ENCODE results near the gene ZNF576.
"Not testable (repeated sequence)": the region's sequence is repeated elsewhere in the genome, so short reads cannot be mapped to it uniquely, and the experiment has no call there.

ZNF576 gene

GRCh38 chr19:43623889-43624670, 27.7 kb downstream of the ZNF576 start:
- DNase-seq (ENCODE audit: extremely low read depth in 1 of 2, low read depth in 1 of 2) = no peak

- peak; percentile 55 to 84 for DNase-seq (ENCODE audit: extremely low read depth in 1 of 2, low read depth in 1 of 2)
These were observed 28.5 kb downstream of the ZNF576 start for GRCh38 chr19:43624933-43625332.

- no peak for DNase-seq (ENCODE audit: extremely low read depth in 1 of 2, low read depth in 1 of 2)
These were observed 29.7 kb downstream of the ZNF576 start for GRCh38 chr19:43625918-43626579.

- DNase-seq (ENCODE audit: extremely low read depth in 1 of 2, low read depth in 1 of 2) = no peak
These were observed 30.4 kb downstream of the ZNF576 start for GRCh38 chr19:43626838-43627237.

- DNase-seq (ENCODE audit: extremely low read depth in 1 of 2, low read depth in 1 of 2) = no peak
These were observed 32.4 kb downstream of the ZNF576 start for GRCh38 chr19:43628646-43629326.

- no peak for DNase-seq (ENCODE audit: extremely low read depth in 1 of 2, low read depth in 1 of 2)
These were observed 35.1 kb downstream of the ZNF576 start for GRCh38 chr19:43631491-43631890.

GRCh38 chr19:43633520-43633919, 37.1 kb downstream of the ZNF576 start:
- no peak for DNase-seq (ENCODE audit: extremely low read depth in 1 of 2, low read depth in 1 of 2)

GRCh38 chr19:43634068-43634467, 37.7 kb downstream of the ZNF576 start:
- no peak for DNase-seq (ENCODE audit: extremely low read depth in 1 of 2, low read depth in 1 of 2)

- DNase-seq (ENCODE audit: extremely low read depth in 1 of 2, low read depth in 1 of 2) = no peak
These were observed 38.1 kb downstream of the ZNF576 start for GRCh38 chr19:43634506-43634871.

- DNase-seq (ENCODE audit: extremely low read depth in 1 of 2, low read depth in 1 of 2) = no peak
These were observed 38.6 kb downstream of the ZNF576 start for GRCh38 chr19:43634872-43635560.

GRCh38 chr19:43635561-43635940, 39.2 kb downstream of the ZNF576 start:
- not testable (repeated sequence) for DNase-seq (ENCODE audit: extremely low read depth in 1 of 2, low read depth in 1 of 2)

- DNase-seq (ENCODE audit: extremely low read depth in 1 of 2, low read depth in 1 of 2) = no peak
These were observed 39.8 kb downstream of the ZNF576 start for GRCh38 chr19:43636121-43636683.

- DNase-seq (ENCODE audit: extremely low read depth in 1 of 2, low read depth in 1 of 2) = no peak
These were observed 42.0 kb downstream of the ZNF576 start for GRCh38 chr19:43638214-43638994.

GRCh38 chr19:43638995-43639518, 42.7 kb downstream of the ZNF576 start:
- no peak for DNase-seq (ENCODE audit: extremely low read depth in 1 of 2, low read depth in 1 of 2)

- DNase-seq (ENCODE audit: extremely low read depth in 1 of 2, low read depth in 1 of 2) = no peak
These were observed 43.4 kb downstream of the ZNF576 start, which contains the start of gene CADM4 for GRCh38 chr19:43639519-43640423. Gene CADM4, minus strand, starts transcription at chr19:43639850. Its CDS starts 60 bp downstream, at chr19:43639790.

- no peak for DNase-seq (ENCODE audit: extremely low read depth in 1 of 2, low read depth in 1 of 2)
These were observed 44.0 kb downstream of the ZNF576 start for GRCh38 chr19:43640424-43640757.

GRCh38 chr19:43641333-43641732, 44.9 kb downstream of the ZNF576 start:
- DNase-seq (ENCODE audit: extremely low read depth in 1 of 2, low read depth in 1 of 2) = no peak

- no peak for DNase-seq (ENCODE audit: extremely low read depth in 1 of 2, low read depth in 1 of 2)
These were observed 46.1 kb downstream of the ZNF576 start for GRCh38 chr19:43642531-43642930.

GRCh38 chr19:43643326-43643725, 46.9 kb downstream of the ZNF576 start:
- DNase-seq (ENCODE audit: extremely low read depth in 1 of 2, low read depth in 1 of 2) = no peak
